Suprapubic skin (tissue), 4 donors: ENCODE measurements around the gene MAP3K13. TPM values are rescaled to one million over a fixed set of nuclear protein-coding genes. Genes with fewer than 3 reads are reported as not detected.

ENCODE experiments used
- DNase-seq, 2 donors: peaks; one replicate each; pipeline ENCODE4 v3.0.0-alpha.2; 2019; ENCODE audit warnings: low spot score in 2 of 2
- H3K27ac ChIP-seq: fragments of 200-600 bp; sonication (generic); one replicate; pipeline ENCODE4 v1.5.1; 2019
- H3K27me3 ChIP-seq: fragments of 200-600 bp; sonication (generic); one replicate; pipeline ENCODE4 v1.5.1; 2019
- H3K36me3 ChIP-seq: fragments of 200-600 bp; sonication (generic); one replicate; pipeline ENCODE4 v1.5.1; 2019
- H3K4me1 ChIP-seq: fragments of 200-600 bp; sonication (generic); one replicate; pipeline ENCODE4 v1.5.1; 2019
- H3K4me3 ChIP-seq: fragments of 200-600 bp; sonication (generic); one replicate; pipeline ENCODE4 v1.5.1; 2019; ENCODE audit warnings: mild to moderate bottlenecking
- H3K9me3 ChIP-seq: fragments of 200-600 bp; sonication (generic); one replicate; pipeline ENCODE4 v1.5.1; 2019
- CTCF ChIP-seq, 2 donors: fragments of 200-600 bp in 1 of 2; fragments of 450-650 bp in 1 of 2; sonication (generic) in 1 of 2; IDR thresholded peaks; one replicate each; pipeline ENCODE4 v1.5.1; 2016 to 2019; ENCODE audit warnings: antibody characterized with exemption in 2 of 2, mild to moderate bottlenecking in 1 of 2, moderate library complexity in 1 of 2
- EP300 ChIP-seq: sonication (generic); formaldehyde crosslinking; IDR thresholded peaks from one replicate; pipeline ENCODE4 v1.6.1; 2017; ENCODE audit warnings: antibody characterized with exemption
- POLR2A ChIP-seq, 2 donors: fragments of 450-650 bp; IDR thresholded peaks; one replicate each; pipeline ENCODE4 v1.6.1; 2017; ENCODE audit warnings: antibody characterized with exemption in 2 of 2, mild to moderate bottlenecking in 2 of 2, moderate library complexity in 2 of 2
- POLR2AphosphoS5 ChIP-seq, 3 donors: sonication (generic); formaldehyde crosslinking; IDR thresholded peaks; one replicate each; pipeline ENCODE4 v1.6.1; 2017; ENCODE audit warnings: antibody characterized with exemption in 3 of 3
- WGBS: methylation state at CpG from one replicate; pipeline ENCODE4 v1.1.5; 2018; 5-methylcytosine and 5-hydroxymethylcytosine counted together
- total RNA-seq, 4 donors: library from RNA; depleted of rRNA; stranded (reverse); fragments of >200 nt; gene quantifications; one replicate each; pipeline ENCODE4 v1.1.0, GENCODE V29; 2016

Gene MAP3K13
- total RNA-seq, 4 donors from 2014 or later, result 18.0 to 19.6 (median 18.6) TPM

GRCh38 chr3:185319801-185320200 is 43.1 kb upstream of the MAP3K13 start:
- Histone ChIP-seq H3K27me3 (no peaks in the 10 kb centered on the region), H3K36me3 (no peaks in the 10 kb centered on the region), H3K9me3 (no peaks in the 10 kb centered on the region), H3K27ac (no peak overlapping the region), H3K4me3 (no peak overlapping the region), H3K4me1 (no peaks in the 10 kb centered on the region)
- TF ChIP-seq EP300 (no peak), POLR2A (IDR thresholded peaks at IDR 0.05) (no peak), POLR2AphosphoS5 (IDR thresholded peaks at IDR 0.05) (no peak), CTCF (IDR thresholded peaks at IDR 0.05) (no peak)
- no peak for DNase-seq
- WGBS, result 86% methylated on average over 6 of the region's 6 CpGs

GRCh38 chr3:185320949-185321348 is 42.0 kb upstream of the MAP3K13 start:
- no peak for TF ChIP-seq EP300
- TF ChIP-seq CTCF (IDR thresholded peaks at IDR 0.05), result no peak
- TF ChIP-seq POLR2A (IDR thresholded peaks at IDR 0.05), result no peak
- no peak for TF ChIP-seq POLR2AphosphoS5 (IDR thresholded peaks at IDR 0.05)
- H3K9me3 ChIP-seq, result no peaks in the 10 kb centered on the region
- H3K27me3 ChIP-seq, result no peaks in the 10 kb centered on the region
- DNase-seq, result no peak
- 97% methylated on average over 10 of the region's 10 CpGs for WGBS
- H3K4me1 ChIP-seq, result no peaks in the 10 kb centered on the region
- H3K27ac ChIP-seq, result no peak overlapping the region
- no peak overlapping the region for H3K4me3 ChIP-seq
- no peaks in the 10 kb centered on the region for H3K36me3 ChIP-seq

- Histone ChIP-seq H3K27ac (no peak overlapping the region), H3K9me3 (no peaks in the 10 kb centered on the region), H3K36me3 (no peaks in the 10 kb centered on the region), H3K4me3 (no peak overlapping the region), H3K4me1 (no peaks in the 10 kb centered on the region), H3K27me3 (no peaks in the 10 kb centered on the region)
- no peak for TF ChIP-seq POLR2A (IDR thresholded peaks at IDR 0.05)
- TF ChIP-seq POLR2AphosphoS5 (IDR thresholded peaks at IDR 0.05), result no peak
- no peak for TF ChIP-seq CTCF (IDR thresholded peaks at IDR 0.05)
- no peak for TF ChIP-seq EP300
- no peak for DNase-seq
- 93% methylated on average over 5 of the region's 5 CpGs for WGBS
Observed at GRCh38 chr3:185322101-185322719, 40.7 kb upstream of the MAP3K13 start.

- no peaks in the 10 kb centered on the region for H3K27me3 ChIP-seq
- no peaks in the 10 kb centered on the region for H3K9me3 ChIP-seq
- H3K36me3 ChIP-seq, result no peaks in the 10 kb centered on the region
- no peaks in the 10 kb centered on the region for H3K4me1 ChIP-seq
- TF ChIP-seq CTCF (IDR thresholded peaks at IDR 0.05) (no peak), POLR2AphosphoS5 (IDR thresholded peaks at IDR 0.05) (no peak), POLR2A (IDR thresholded peaks at IDR 0.05) (no peak)
- no peak for DNase-seq
- WGBS, result 78% methylated on average over 8 of the region's 8 CpGs
- no peak overlapping the region for H3K27ac ChIP-seq
- no peak overlapping the region for H3K4me3 ChIP-seq
Observed at GRCh38 chr3:185325946-185326791, 36.8 kb upstream of the MAP3K13 start.

- 90% methylated on average over 6 of the region's 6 CpGs for WGBS
- no peak for DNase-seq
Observed at GRCh38 chr3:185327062-185327461, 35.9 kb upstream of the MAP3K13 start.

More at GRCh38 chr3:185327062-185327461, 35.9 kb upstream of the MAP3K13 start:
- H3K27ac ChIP-seq, result no peak overlapping the region
- H3K4me1 ChIP-seq, result peaks cover 5% of the 10 kb centered on the region
- TF ChIP-seq POLR2A (IDR thresholded peaks at IDR 0.05) (no peak), POLR2AphosphoS5 (IDR thresholded peaks at IDR 0.05) (no peak), EP300 (no peak), CTCF (IDR thresholded peaks at IDR 0.05) (no peak)
- no peaks in the 10 kb centered on the region for H3K36me3 ChIP-seq
- no peak overlapping the region for H3K4me3 ChIP-seq
- H3K9me3 ChIP-seq, result no peaks in the 10 kb centered on the region
- H3K27me3 ChIP-seq, result no peaks in the 10 kb centered on the region
